H1 (cell line): ENCODE results near the gene ETF1. TPM values are rescaled to one million over a fixed set of nuclear protein-coding genes. Genes with fewer than 3 reads are reported as not detected.

Experiments used
- BACH1 ChIP-seq: IDR thresholded peaks from 2 replicates; pipeline ENCODE4 v1.6.1; 2012; ENCODE audit warnings: low read length, improper control_type of control experiment
- NANOG ChIP-seq: IDR thresholded peaks from 2 replicates; pipeline ENCODE4 v1.6.1; 2011; ENCODE audit warnings: low read length, low read depth, mild to moderate bottlenecking, inconsistent platforms; ENCODE audit not compliant: insufficient read depth, poor library complexity, severe bottlenecking
- POLR2AphosphoS5 ChIP-seq: IDR thresholded peaks from 2 replicates; pipeline ENCODE4 v1.6.1; 2011; ENCODE audit warnings: low read depth, low read length
- RBBP5 ChIP-seq: IDR thresholded peaks from 2 replicates; pipeline ENCODE4 v1.7.1; 2012; ENCODE audit warnings: low read depth, mild to moderate bottlenecking, inconsistent platforms, low read length, moderate library complexity, borderline replicate concordance
- RNF2 ChIP-seq: fragments of 200-900, 300-1000 bp; sonication (generic); IDR thresholded peaks from 2 replicates; pipeline ENCODE4 v1.7.1; 2016; ENCODE audit warnings: borderline replicate concordance, low read depth, mild to moderate bottlenecking, antibody characterized with exemption, low read length; ENCODE audit not compliant: poor library complexity, severe bottlenecking; ENCODE audit errors: missing control alignments
- RXRA ChIP-seq: IDR thresholded peaks from 2 replicates; pipeline ENCODE4 v1.6.1; 2011; ENCODE audit warnings: low read depth, mild to moderate bottlenecking, low read length, moderate library complexity; ENCODE audit not compliant: insufficient read depth
- SAP30 ChIP-seq: fragments of 300-600 bp; sonication (generic); IDR thresholded peaks from 2 replicates; pipeline ENCODE4 v1.7.1; 2012; ENCODE audit warnings: low read length, moderate library complexity, mild to moderate bottlenecking, inconsistent platforms; ENCODE audit not compliant: insufficient read depth, insufficient replicate concordance
- polyA plus RNA-seq, 7 experiments: library from polyadenylated mRNA; depleted of rRNA in 3 of 7; stranded (reverse) in 5 of 7; unstranded in 2 of 7; fragments of >200 nt in 5 of 7; fragments of 200-250 nt in 2 of 7; gene quantifications; 1 replicate in 5 of 7; 2 replicates in 1 of 7; 4 replicates in 1 of 7; pipeline versions ENCODE4 v1.2.1 to v1.2.3, GENCODE V29; 2011 to 2013; ENCODE audit warnings: missing spikeins in 2 of 7, mixed read lengths in 2 of 7
- total RNA-seq: library from RNA; stranded (reverse); fragmentation: NEBNext Ultra II Directional; extraction: Animal tissue kit (Norgen Biotek cat#: 25700); gene quantifications from 2 replicates; pipeline ENCODE4 v1.2.1, GENCODE V29; 2021
- TF ChIP-seq, protein P1 (sequence below): IDR thresholded peaks from 2 replicates; pipeline ENCODE4 v1.6.1; 2012; ENCODE audit warnings: low read length, inconsistent platforms

Gene ETF1
- total and polyA plus RNA-seq, 2 of the 8 experiments (the other 6 are each of a cell fraction or from before 2014, with no cell fraction given) = 50.5 to 168 TPM

DNA sequence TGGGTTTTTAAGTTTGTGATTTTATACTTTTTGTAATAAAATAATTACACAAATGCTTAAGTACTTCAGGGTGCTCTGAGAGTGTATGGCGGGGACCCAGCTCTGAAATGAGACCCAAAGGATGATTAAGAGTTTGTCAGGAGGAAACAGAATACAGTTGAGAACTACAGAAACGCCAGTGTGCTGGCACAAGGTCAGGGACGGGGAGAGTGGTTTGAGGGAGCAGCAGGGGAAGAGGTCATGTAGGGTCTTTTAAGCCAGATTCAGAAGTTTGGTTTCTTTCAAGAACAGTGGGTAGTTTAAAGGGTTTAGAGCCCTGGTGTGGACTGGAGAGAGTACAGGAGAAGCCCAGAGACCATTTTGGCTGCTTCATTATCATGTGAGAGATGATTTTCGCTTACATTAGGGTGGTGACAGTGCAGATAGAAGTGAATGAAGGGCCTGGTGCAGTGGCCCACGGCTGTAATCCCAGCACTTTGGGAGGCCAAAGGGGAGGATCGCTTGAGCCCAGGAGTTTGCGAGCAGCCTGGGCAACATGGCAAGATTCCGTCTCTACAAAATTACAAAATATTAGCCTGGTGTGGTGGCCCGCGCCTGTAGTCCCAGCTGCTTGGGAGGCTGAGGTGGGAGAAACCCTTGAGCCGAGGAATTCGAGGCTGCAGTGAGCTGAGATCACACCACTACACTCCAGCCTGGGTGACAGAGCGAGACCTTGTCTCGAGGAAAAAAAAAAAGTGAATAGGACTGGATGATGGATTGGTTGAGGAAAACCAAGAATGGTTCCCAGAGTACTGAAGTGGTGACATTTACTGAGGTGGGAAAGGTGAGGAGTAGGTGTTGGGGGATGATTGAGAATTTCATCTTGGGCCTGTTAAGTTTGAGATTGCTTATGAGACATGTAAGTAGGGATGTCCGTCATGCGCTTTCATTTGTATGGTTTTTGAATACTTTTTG is 1.4 kb upstream of the ETF1 start (continued):
- TF ChIP-seq POLR2AphosphoS5 (no peak), BACH1 (no peak), SAP30 (no peak), RXRA (no peak), RBBP5 (no peak), NANOG (no peak), RNF2 (no peak)
- TF ChIP-seq, protein P1, sequence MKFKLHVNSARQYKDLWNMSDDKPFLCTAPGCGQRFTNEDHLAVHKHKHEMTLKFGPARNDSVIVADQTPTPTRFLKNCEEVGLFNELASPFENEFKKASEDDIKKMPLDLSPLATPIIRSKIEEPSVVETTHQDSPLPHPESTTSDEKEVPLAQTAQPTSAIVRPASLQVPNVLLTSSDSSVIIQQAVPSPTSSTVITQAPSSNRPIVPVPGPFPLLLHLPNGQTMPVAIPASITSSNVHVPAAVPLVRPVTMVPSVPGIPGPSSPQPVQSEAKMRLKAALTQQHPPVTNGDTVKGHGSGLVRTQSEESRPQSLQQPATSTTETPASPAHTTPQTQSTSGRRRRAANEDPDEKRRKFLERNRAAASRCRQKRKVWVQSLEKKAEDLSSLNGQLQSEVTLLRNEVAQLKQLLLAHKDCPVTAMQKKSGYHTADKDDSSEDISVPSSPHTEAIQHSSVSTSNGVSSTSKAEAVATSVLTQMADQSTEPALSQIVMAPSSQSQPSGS = no peak
- TF ChIP-seq, all 59 proteins: peak for 0
